HepG2 (cell line): Measurements from ENCODE around the gene LMF2. TPM values are rescaled to one million over a fixed set of nuclear protein-coding genes. Genes with fewer than 3 reads are reported as not detected.

ENCODE experiments used
- ASH2L ChIP-seq: fragments of 300-600, 200-600 bp; sonication (generic); IDR thresholded peaks from 2 replicates; pipeline ENCODE4 v1.7.0; 2017; ENCODE audit warnings: low read depth, mild to moderate bottlenecking, moderate library complexity, mixed read lengths, low read length; ENCODE audit not compliant: insufficient read length
- ATF2 ChIP-seq: sonication (generic); formaldehyde crosslinking; IDR thresholded peaks from 2 replicates; pipeline ENCODE4 v1.4.0; 2020; ENCODE audit warnings: missing genetic modification reagents
- KDM6A ChIP-seq: IDR thresholded peaks from 2 replicates; pipeline ENCODE4 v1.6.1; 2016; ENCODE audit warnings: low read depth
- MATR3 ChIP-seq: sonication (generic); formaldehyde crosslinking; IDR thresholded peaks from 2 replicates; pipeline ENCODE4 v1.4.0; 2020; ENCODE audit warnings: missing genetic modification reagents
- PLSCR1 ChIP-seq: sonication (generic); formaldehyde crosslinking; IDR thresholded peaks from 2 replicates; pipeline ENCODE4 v1.5.0; 2020; ENCODE audit warnings: missing genetic modification reagents, mild to moderate bottlenecking, borderline replicate concordance
- PTBP1 ChIP-seq: fragments of 200-400 bp; formaldehyde crosslinking; IDR thresholded peaks from 2 replicates; pipeline ENCODE4 v1.6.1; 2018; ENCODE audit warnings: low read length, low read depth; ENCODE audit not compliant: poor library complexity, severe bottlenecking
- SNAPC4 ChIP-seq: sonication (generic); formaldehyde crosslinking; IDR thresholded peaks from 2 replicates; pipeline ENCODE4 v1.4.0; 2020; ENCODE audit warnings: mild to moderate bottlenecking, missing genetic modification reagents
- STAT5B ChIP-seq: sonication (generic); formaldehyde crosslinking; IDR thresholded peaks from 2 replicates; pipeline ENCODE4 v1.4.0; 2020; ENCODE audit warnings: missing genetic modification reagents
- U2AF1 ChIP-seq: fragments of 200-400 bp; formaldehyde crosslinking; optimal IDR thresholded peaks from 2 replicates; pipeline ENCODE3; 2017; ENCODE audit warnings: mild to moderate bottlenecking, low read depth, low read length
- ZFP90 ChIP-seq: sonication (generic); formaldehyde crosslinking; IDR thresholded peaks from 2 replicates; pipeline ENCODE4 v1.8.0; 2022; ENCODE audit warnings: missing genetic modification reagents, mild to moderate bottlenecking, inconsistent platforms, borderline replicate concordance
- ZNF33B ChIP-seq: sonication (generic); formaldehyde crosslinking; IDR thresholded peaks from 2 replicates; pipeline ENCODE4 v1.5.1; 2020; ENCODE audit warnings: mild to moderate bottlenecking, missing genetic modification reagents
- ZNF432 ChIP-seq: sonication (generic); formaldehyde crosslinking; IDR thresholded peaks from 2 replicates; pipeline ENCODE4 v1.5.0; 2020; ENCODE audit warnings: missing genetic modification reagents, mild to moderate bottlenecking, borderline replicate concordance
- ZSCAN29 ChIP-seq: sonication (generic); formaldehyde crosslinking; conservative IDR thresholded peaks from 2 replicates; pipeline ENCODE4 v1.4.0; 2020; ENCODE audit warnings: mild to moderate bottlenecking, missing genetic modification reagents
- polyA plus RNA-seq, 8 experiments: library from polyadenylated mRNA; depleted of rRNA in 3 of 8; stranded (reverse) in 7 of 8; unstranded in 1 of 8; fragments of >200 nt; fragmentation: Illumina TruSeq in 4 of 8; extraction: Trizol in 4 of 8; gene quantifications; 2 replicates each; pipeline versions ENCODE4 v1.2.1 to v1.2.3, GENCODE V29; 2011 to 2016; ENCODE audit warnings: low read depth in 4 of 8, missing spikeins in 1 of 8, mixed read lengths in 1 of 8; ENCODE audit not compliant: insufficient read depth in 1 of 8
- total RNA-seq, 5 experiments: library from RNA; depleted of rRNA; stranded (reverse); fragments of >200 nt; fragmentation: Illumina TruSeq; extraction: Trizol; gene quantifications; 2 replicates each; pipeline ENCODE4 v1.2.3, GENCODE V29; 2016; ENCODE audit warnings: low read depth in 1 of 5
- TF ChIP-seq, protein P1 (sequence below): sonication (generic); formaldehyde crosslinking; IDR thresholded peaks from 2 replicates; pipeline ENCODE4 v1.8.1; 2023; ENCODE audit warnings: mild to moderate bottlenecking, moderate library complexity, missing genetic modification reagents
- TF ChIP-seq, protein P2 (sequence below): sonication (generic); formaldehyde crosslinking; IDR thresholded peaks from 2 replicates; pipeline ENCODE4 v1.5.1; 2020; ENCODE audit warnings: mild to moderate bottlenecking, missing genetic modification reagents, moderate library complexity

LMF2 gene
- total and polyA plus RNA-seq, 2 of the 13 experiments (the other 11 are each of a cell fraction or from before 2014, with no cell fraction given), result 23.3 to 30.6 TPM

DNA sequence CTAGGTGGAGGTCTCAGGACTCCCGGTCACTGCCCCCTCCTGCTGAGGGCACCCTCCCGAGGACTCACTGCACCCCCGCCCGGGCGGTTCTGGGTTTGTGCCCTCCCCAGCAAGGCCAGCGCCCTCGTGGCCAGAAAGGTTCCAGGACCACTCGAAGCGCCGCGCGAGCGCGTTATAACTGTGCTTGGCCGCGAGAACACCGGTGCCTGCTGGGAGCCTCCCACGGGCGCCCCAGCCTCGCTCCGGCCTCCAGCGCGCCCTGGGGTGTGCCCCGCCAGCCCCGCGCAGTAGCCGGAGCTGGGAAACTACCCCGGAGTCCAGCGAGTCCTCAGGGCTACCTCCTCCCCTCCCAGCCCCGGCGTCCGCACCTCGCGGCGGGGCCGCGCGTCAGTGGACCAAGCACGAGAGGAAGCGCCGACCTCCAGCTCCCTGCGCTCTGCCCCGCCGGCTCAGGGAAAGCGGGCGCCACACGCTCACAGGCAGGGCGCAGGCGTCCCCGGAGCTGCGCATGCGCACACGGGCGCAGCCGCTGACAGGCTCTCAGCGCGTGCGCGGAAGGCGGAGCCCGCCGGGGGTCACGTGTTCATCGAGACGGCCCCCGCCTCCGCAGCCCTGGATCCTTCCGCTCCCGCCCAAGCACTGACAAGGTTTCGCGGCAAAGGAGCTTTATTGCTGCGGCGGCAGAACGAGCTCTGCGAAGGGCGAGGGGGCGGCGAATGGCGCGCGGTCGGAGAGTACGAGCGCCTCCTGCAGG is 17.8 kb upstream of the LMF2 start, which contains the start of gene SCO2 (continued):
- TF ChIP-seq ATF2 (CRISPR knock-in tag), result peak; percentile 59; the same call in 1 of the 2 replicates
- peak; percentile 77; the same call in 1 of the 2 replicates for TF ChIP-seq SNAPC4 (CRISPR knock-in tag)
- peak; percentile 93 for TF ChIP-seq ZNF33B (CRISPR knock-in tag)
- no peak for TF ChIP-seq PLSCR1 (CRISPR knock-in tag)
- TF ChIP-seq ZFP90 (CRISPR knock-in tag), result no peak
- TF ChIP-seq ASH2L, result no peak
- TF ChIP-seq MATR3, result no peak
- no peak for TF ChIP-seq KDM6A (CRISPR knock-in tag)
- no peak for TF ChIP-seq ZSCAN29 (CRISPR knock-in tag)
- no peak for TF ChIP-seq U2AF1
- TF ChIP-seq STAT5B, result 0 out of 2 replicates have a peak, but pooled peaks have one; percentile 54
- TF ChIP-seq, protein P1, sequence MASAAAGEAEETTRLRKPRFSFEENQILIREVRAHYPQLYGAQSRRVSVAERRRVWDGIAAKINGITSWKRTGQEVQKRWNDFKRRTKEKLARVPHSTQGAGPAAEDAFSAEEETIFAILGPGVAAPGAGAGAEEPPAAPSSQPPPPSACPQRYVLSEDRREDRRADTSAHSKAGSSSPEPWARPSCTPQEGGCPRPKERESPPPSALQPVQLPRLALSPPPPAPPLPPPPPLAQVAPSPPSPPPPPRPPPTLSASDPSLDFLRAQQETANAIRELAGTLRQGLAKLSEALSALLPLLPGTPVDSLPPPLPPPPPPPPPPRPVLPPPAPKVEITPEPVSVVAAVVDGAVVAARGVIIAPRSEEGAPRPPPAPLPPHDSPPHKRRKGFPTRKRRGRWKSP (CRISPR knock-in tag), result peak; percentile 85
- TF ChIP-seq, protein P2, sequence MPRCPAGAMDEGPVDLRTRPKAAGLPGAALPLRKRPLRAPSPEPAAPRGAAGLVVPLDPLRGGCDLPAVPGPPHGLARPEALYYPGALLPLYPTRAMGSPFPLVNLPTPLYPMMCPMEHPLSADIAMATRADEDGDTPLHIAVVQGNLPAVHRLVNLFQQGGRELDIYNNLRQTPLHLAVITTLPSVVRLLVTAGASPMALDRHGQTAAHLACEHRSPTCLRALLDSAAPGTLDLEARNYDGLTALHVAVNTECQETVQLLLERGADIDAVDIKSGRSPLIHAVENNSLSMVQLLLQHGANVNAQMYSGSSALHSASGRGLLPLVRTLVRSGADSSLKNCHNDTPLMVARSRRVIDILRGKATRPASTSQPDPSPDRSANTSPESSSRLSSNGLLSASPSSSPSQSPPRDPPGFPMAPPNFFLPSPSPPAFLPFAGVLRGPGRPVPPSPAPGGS (CRISPR knock-in tag), result no peak
- TF ChIP-seq ZNF432 (CRISPR knock-in tag), result no peak
- no peak for TF ChIP-seq PTBP1
